GM23338 (cell line): Measurements from ENCODE around the gene PSEN2. TPM values are rescaled to one million over a fixed set of nuclear protein-coding genes. Genes with fewer than 3 reads are reported as not detected.

Source experiments
- ATAC-seq: fragments of 200-7000 bp; cut with Tn5 transposase; 3 replicates; pipeline ENCODE4 v1.9.1; 2020
- DNase-seq: peaks from one replicate; pipeline ENCODE4 v3.0.0-alpha.2; 2015; ENCODE audit warnings: low spot score
- H2AFZ ChIP-seq: fragments of 200-600 bp; sonication (generic); 2 replicates; pipeline ENCODE4 v1.8.0; 2016; ENCODE audit warnings: antibody characterized with exemption, mild to moderate bottlenecking, moderate library complexity
- H3F3A ChIP-seq: fragments of 200-600 bp; sonication (generic); replicated peaks from 2 replicates; pipeline ENCODE4 v1.8.0; 2017; ENCODE audit warnings: antibody characterized with exemption, mixed run types, low read depth
- H3K27ac ChIP-seq: fragments of 200-600 bp; sonication (generic); 2 replicates; pipeline ENCODE4 v1.6.1; 2016; ENCODE audit warnings: low read depth
- H3K27me3 ChIP-seq: fragments of 200-600 bp; sonication (generic); 2 replicates; pipeline ENCODE4 v1.8.0; 2016; ENCODE audit warnings: mild to moderate bottlenecking, mixed run types, moderate library complexity; ENCODE audit not compliant: insufficient read depth
- H3K36me3 ChIP-seq: fragments of 200-600 bp; sonication (generic); 2 replicates; pipeline ENCODE4 v1.8.0; 2016; ENCODE audit warnings: mild to moderate bottlenecking; ENCODE audit not compliant: insufficient read depth
- H3K4me1 ChIP-seq: fragments of 200-600 bp; sonication (generic); 2 replicates; pipeline ENCODE4 v1.8.0; 2016; ENCODE audit warnings: mild to moderate bottlenecking, moderate library complexity; ENCODE audit not compliant: insufficient read depth
- H3K4me2 ChIP-seq: fragments of 200-600 bp; sonication (generic); 2 replicates; pipeline ENCODE4 v1.7.1; 2017; ENCODE audit warnings: mixed run types
- H3K4me3 ChIP-seq: fragments of 200-600 bp; sonication (generic); 2 replicates; pipeline ENCODE4 v1.6.1; 2016; ENCODE audit warnings: mixed run types
- H3K79me2 ChIP-seq: fragments of 200-600 bp; sonication (generic); replicated peaks from 2 replicates; pipeline ENCODE4 v1.8.0; 2017; ENCODE audit warnings: mild to moderate bottlenecking; ENCODE audit not compliant: insufficient read depth
- H3K9me2 ChIP-seq: fragments of 200-600 bp; sonication (generic); 2 replicates; pipeline ENCODE4 v1.8.0; 2017; ENCODE audit not compliant: insufficient read depth
- H4K20me1 ChIP-seq: fragments of 200-600 bp; sonication (generic); replicated peaks from 2 replicates; pipeline ENCODE4 v1.8.0; 2017; ENCODE audit warnings: mild to moderate bottlenecking; ENCODE audit not compliant: insufficient read depth
- H3K27ac Mint-ChIP-seq: 2 replicates; pipeline ENCODE4 v1.8.0; 2020; ENCODE audit warnings: inconsistent platforms, mild to moderate bottlenecking, moderate library complexity, mixed read lengths
- H3K27me3 Mint-ChIP-seq: 3 replicates; pipeline ENCODE4 v1.8.0; 2022; ENCODE audit warnings: low read depth, mild to moderate bottlenecking, moderate library complexity, mixed read lengths, inconsistent platforms; ENCODE audit not compliant: insufficient read depth, poor library complexity
- H3K36me3 Mint-ChIP-seq: 3 replicates; pipeline ENCODE4 v1.8.0; 2021; ENCODE audit warnings: low read depth, mild to moderate bottlenecking, inconsistent platforms, moderate library complexity, mixed read lengths
- H3K4me1 Mint-ChIP-seq: 3 replicates; pipeline ENCODE4 v1.8.0; 2020; ENCODE audit warnings: mild to moderate bottlenecking, inconsistent platforms, mixed read lengths
- H3K4me3 Mint-ChIP-seq: 3 replicates; pipeline ENCODE4 v1.8.0; 2021; ENCODE audit warnings: moderate library complexity, mild to moderate bottlenecking, inconsistent platforms, mixed read lengths
- H3K9me3 Mint-ChIP-seq: 3 replicates; pipeline ENCODE4 v1.8.0; 2020; ENCODE audit warnings: moderate library complexity, mild to moderate bottlenecking, inconsistent platforms, mixed read lengths
- CREB1 ChIP-seq: fragments of 250-450 bp; sonication (Bioruptor Pico); IDR thresholded peaks from 2 replicates; pipeline ENCODE4 v1.5.0; 2020; ENCODE audit warnings: low read depth, mild to moderate bottlenecking, moderate library complexity
- CTCF ChIP-seq, 2 experiments: fragments of 200-600 bp in 1 of 2; sonication (generic) in 1 of 2; conservative IDR thresholded peaks; 2 replicates each; pipeline versions ENCODE4 v1.5.1 to v1.6.1; 2016 to 2017; ENCODE audit warnings: antibody characterized with exemption in 2 of 2, low read depth in 2 of 2, mild to moderate bottlenecking in 2 of 2, moderate library complexity in 1 of 2
- ETS1 ChIP-seq: IDR thresholded peaks from 2 replicates; pipeline ENCODE4 v1.6.1; 2016; ENCODE audit warnings: antibody characterized with exemption
- EZH2 ChIP-seq: fragments of 200-600 bp; sonication (generic); IDR thresholded peaks from one replicate; pipeline ENCODE4 v1.8.0; 2017; ENCODE audit warnings: antibody characterized with exemption, mild to moderate bottlenecking, low read depth; ENCODE audit not compliant: unreplicated experiment
- EZH2phosphoT487 ChIP-seq: fragments of 200-600 bp; sonication (generic); IDR thresholded peaks from one replicate; pipeline ENCODE4 v1.8.1; 2018; ENCODE audit warnings: antibody characterized with exemption; ENCODE audit not compliant: unreplicated experiment
- JUNB ChIP-seq: IDR thresholded peaks from one replicate; pipeline ENCODE4 v1.6.1; 2016; ENCODE audit warnings: antibody characterized with exemption; ENCODE audit not compliant: unreplicated experiment
- NANOG ChIP-seq: IDR thresholded peaks from 2 replicates; pipeline ENCODE4 v1.6.1; 2016; ENCODE audit warnings: antibody characterized with exemption, borderline replicate concordance
- POLR2AphosphoS5 ChIP-seq: IDR thresholded peaks from 2 replicates; pipeline ENCODE4 v1.6.1; 2016; ENCODE audit warnings: antibody characterized with exemption, low read depth
- REST ChIP-seq: IDR thresholded peaks from one replicate; pipeline ENCODE4 v1.6.1; 2018; ENCODE audit warnings: antibody characterized with exemption; ENCODE audit not compliant: unreplicated experiment
- STAT1 ChIP-seq: IDR thresholded peaks from one replicate; pipeline ENCODE4 v1.6.1; 2016; ENCODE audit warnings: antibody characterized with exemption; ENCODE audit not compliant: unreplicated experiment
- ZNF114 ChIP-seq: fragments of 250-450 bp; sonication (Bioruptor Pico); IDR thresholded peaks from 2 replicates; pipeline ENCODE4 v1.5.0; 2020; ENCODE audit warnings: mild to moderate bottlenecking, moderate library complexity
- ZNF331 ChIP-seq: fragments of 250-450 bp; sonication (Bioruptor Pico); IDR thresholded peaks from 2 replicates; pipeline ENCODE4 v1.5.0; 2020; ENCODE audit warnings: low read depth, mild to moderate bottlenecking, moderate library complexity
- ZNF462 ChIP-seq: fragments of 250-450 bp; sonication (Bioruptor Pico); IDR thresholded peaks from 2 replicates; pipeline ENCODE4 v1.5.0; 2020; ENCODE audit warnings: mild to moderate bottlenecking, moderate library complexity
- polyA plus RNA-seq: library from polyadenylated mRNA; unstranded; fragments of >200 nt; fragmentation: Nextera tagmentation; extraction: Ambion mirVana; gene quantifications from 2 replicates; pipeline ENCODE4 v1.2.1, GENCODE V29; 2016
- total RNA-seq: library from RNA; depleted of rRNA; stranded (reverse); fragments of >200 nt; shearing (Covaris generic); gene quantifications from 2 replicates; pipeline ENCODE4 v1.2.3, GENCODE V29; 2014

Gene PSEN2
- total and polyA plus RNA-seq, 2 experiments from 2014 or later = 10.0 to 22.1 TPM

GRCh38 chr1:226908913-226909312 is 38.5 kb downstream of the PSEN2 start:
- no peaks in the 10 kb centered on the region for H4K20me1 ChIP-seq
- H3K27me3 ChIP-seq = no peaks in the 10 kb centered on the region
- TF ChIP-seq CREB1 (CRISPR knock-in tag) (no peak), NANOG (no peak), REST (no peak), EZH2 (no peak), ZNF114 (no peak), ETS1 (no peak), EZH2phosphoT487 (no peak), ZNF462 (CRISPR knock-in tag) (no peak), ZNF331 (CRISPR knock-in tag) (no peak), JUNB (no peak), STAT1 (no peak), POLR2AphosphoS5 (no peak), CTCF (conservative IDR thresholded peaks at IDR 0.05; ENCODE audit: low read depth in 2 of 2) (no peak)
- no peak overlapping the region for H3K27ac Mint-ChIP-seq
- peaks cover 8% of the 10 kb centered on the region; the same call in 2 of the 3 replicates for H3K4me1 Mint-ChIP-seq
- H3K36me3 Mint-ChIP-seq = peaks cover 2% of the 10 kb centered on the region; the same call in 2 of the 3 replicates
- H3K27me3 Mint-ChIP-seq = peaks cover 6% of the 10 kb centered on the region
- no peaks in the 10 kb centered on the region for H3K4me1 ChIP-seq
- no peaks in the 10 kb centered on the region for H3K79me2 ChIP-seq
- H3K9me3 Mint-ChIP-seq = no peaks in the 10 kb centered on the region
- no peak overlapping the region for H2AFZ ChIP-seq
- peak; percentile 42 for ATAC-seq
- peaks cover 5% of the 10 kb centered on the region; the same call in 1 of the 2 replicates for H3K36me3 ChIP-seq
- H3K27ac ChIP-seq = no peak overlapping the region
- H3K9me2 ChIP-seq = no peaks in the 10 kb centered on the region
- H3K4me2 ChIP-seq = no peak overlapping the region
- no peaks in the 10 kb centered on the region for H3F3A ChIP-seq
- peak; percentile 12 for DNase-seq
- no peak overlapping the region for H3K4me3 Mint-ChIP-seq
- H3K4me3 ChIP-seq = no peak overlapping the region
